Astrocyte (in vitro differentiated cells and primary cell): ENCODE data around the gene PLEKHH3. TPM values are rescaled to one million over a fixed set of nuclear protein-coding genes. Genes with fewer than 3 reads are reported as not detected.

ENCODE experiments used
- DNase-seq: peaks from one replicate; pipeline ENCODE4 v3.0.0-alpha.2; 2010; ENCODE audit warnings: low read depth
- FAIRE-seq: peaks from 2 replicates; lab custom pipeline; 2011; peaks lifted over from hg19 to GRCh38; lab: Jason Lieb, UNC
- H2AFZ ChIP-seq: 2 replicates; pipeline ENCODE4 v1.6.0; 2012; ENCODE audit warnings: low read depth, low read length, inconsistent platforms
- H3K27ac ChIP-seq: 2 replicates; pipeline ENCODE4 v1.5.1; 2011; ENCODE audit warnings: low read depth, low read length, inconsistent platforms
- H3K27me3 ChIP-seq: 2 replicates; pipeline ENCODE4 v1.6.0; 2011; ENCODE audit warnings: low read length, inconsistent platforms; ENCODE audit not compliant: insufficient read depth
- H3K36me3 ChIP-seq: 2 replicates; pipeline ENCODE4 v1.5.1; 2011; ENCODE audit warnings: low read length, inconsistent platforms; ENCODE audit not compliant: insufficient read depth
- H3K4me1 ChIP-seq: 2 replicates; pipeline ENCODE4 v1.5.1; 2011; ENCODE audit warnings: low read length, inconsistent platforms; ENCODE audit not compliant: insufficient read depth
- H3K4me2 ChIP-seq: 2 replicates; pipeline ENCODE4 v1.6.0; 2012; ENCODE audit warnings: low read length, inconsistent platforms
- H3K4me3 ChIP-seq: 2 replicates; pipeline ENCODE4 v1.5.1; 2011; ENCODE audit warnings: low read depth, mild to moderate bottlenecking, low read length, inconsistent platforms; ENCODE audit not compliant: insufficient read depth
- H3K79me2 ChIP-seq: 2 replicates; pipeline ENCODE4 v1.6.0; 2012; ENCODE audit warnings: mild to moderate bottlenecking, low read length, inconsistent platforms; ENCODE audit not compliant: insufficient read depth
- H3K9ac ChIP-seq: 2 replicates; pipeline ENCODE4 v1.6.0; 2012; ENCODE audit warnings: mild to moderate bottlenecking, low read length, inconsistent platforms
- H3K9me3 ChIP-seq: 2 replicates; pipeline ENCODE4 v1.5.1; 2012; ENCODE audit warnings: low read depth, mild to moderate bottlenecking, low read length, inconsistent platforms; ENCODE audit not compliant: insufficient read depth
- H4K20me1 ChIP-seq: 2 replicates; pipeline ENCODE4 v1.6.0; 2012; ENCODE audit warnings: low read length, inconsistent platforms; ENCODE audit not compliant: insufficient read depth
- H3K27ac Mint-ChIP-seq: one replicate; pipeline ENCODE4 v1.8.0; 2021; ENCODE audit warnings: mild to moderate bottlenecking, mixed read lengths; ENCODE audit not compliant: unreplicated experiment
- H3K27me3 Mint-ChIP-seq: one replicate; pipeline ENCODE4 v1.8.0; 2021; ENCODE audit warnings: low read depth, mixed read lengths; ENCODE audit not compliant: unreplicated experiment
- H3K36me3 Mint-ChIP-seq: one replicate; pipeline ENCODE4 v1.8.0; 2021; ENCODE audit warnings: low read depth, mixed read lengths; ENCODE audit not compliant: unreplicated experiment
- H3K4me1 Mint-ChIP-seq: one replicate; pipeline ENCODE4 v1.8.0; 2021; ENCODE audit warnings: low read depth, mixed read lengths; ENCODE audit not compliant: unreplicated experiment
- H3K4me3 Mint-ChIP-seq: one replicate; pipeline ENCODE4 v1.8.0; 2021; ENCODE audit warnings: mild to moderate bottlenecking, moderate library complexity, mixed read lengths; ENCODE audit not compliant: unreplicated experiment
- H3K9me3 Mint-ChIP-seq: one replicate; pipeline ENCODE4 v1.8.0; 2021; ENCODE audit warnings: mild to moderate bottlenecking, mixed read lengths; ENCODE audit not compliant: unreplicated experiment
- EZH2 ChIP-seq: IDR thresholded peaks from 2 replicates; pipeline ENCODE4 v1.6.1; 2012; ENCODE audit warnings: mild to moderate bottlenecking, low read length, inconsistent platforms; ENCODE audit not compliant: insufficient read depth
- total RNA-seq: library from RNA; stranded (reverse); gene quantifications from 2 replicates; pipeline ENCODE4 v1.2.1, GENCODE V29; 2021
- TF ChIP-seq, protein P1 (sequence below): IDR thresholded peaks from 2 replicates; pipeline ENCODE4 v1.5.1; 2011; ENCODE audit warnings: low read depth, mild to moderate bottlenecking, inconsistent platforms, low read length, moderate library complexity; ENCODE audit not compliant: insufficient read depth

Gene PLEKHH3
- total RNA-seq, 1 donor from 2014 or later: 14.5 TPM

DNA sequence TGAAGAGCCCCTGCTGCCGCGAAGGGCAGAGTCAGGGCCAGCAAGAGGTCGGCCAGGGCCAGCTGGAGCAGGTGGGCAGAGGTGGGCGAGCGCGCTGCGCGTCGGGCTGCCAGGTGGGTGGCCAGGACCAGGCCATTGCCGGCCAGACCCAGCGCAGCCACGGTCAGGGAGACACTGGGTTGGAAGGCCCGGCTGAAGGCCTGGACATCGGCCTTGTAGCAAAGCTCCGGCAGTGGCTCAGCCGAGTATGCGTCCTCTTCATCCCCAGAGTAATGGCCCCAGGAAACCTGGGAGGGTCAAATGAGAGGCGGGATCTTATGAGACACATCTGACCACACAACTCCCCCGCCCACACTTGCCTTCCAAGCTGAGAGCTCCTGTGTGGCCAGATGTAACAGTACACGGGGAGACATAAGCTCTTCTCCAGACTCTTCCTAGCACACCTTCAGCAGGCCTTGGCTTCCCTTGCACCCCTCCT is 3.6 kb upstream of the PLEKHH3 start:
- no peak for FAIRE-seq
- peaks cover 15% of the 10 kb centered on the region for H3K4me1 Mint-ChIP-seq

DNA sequence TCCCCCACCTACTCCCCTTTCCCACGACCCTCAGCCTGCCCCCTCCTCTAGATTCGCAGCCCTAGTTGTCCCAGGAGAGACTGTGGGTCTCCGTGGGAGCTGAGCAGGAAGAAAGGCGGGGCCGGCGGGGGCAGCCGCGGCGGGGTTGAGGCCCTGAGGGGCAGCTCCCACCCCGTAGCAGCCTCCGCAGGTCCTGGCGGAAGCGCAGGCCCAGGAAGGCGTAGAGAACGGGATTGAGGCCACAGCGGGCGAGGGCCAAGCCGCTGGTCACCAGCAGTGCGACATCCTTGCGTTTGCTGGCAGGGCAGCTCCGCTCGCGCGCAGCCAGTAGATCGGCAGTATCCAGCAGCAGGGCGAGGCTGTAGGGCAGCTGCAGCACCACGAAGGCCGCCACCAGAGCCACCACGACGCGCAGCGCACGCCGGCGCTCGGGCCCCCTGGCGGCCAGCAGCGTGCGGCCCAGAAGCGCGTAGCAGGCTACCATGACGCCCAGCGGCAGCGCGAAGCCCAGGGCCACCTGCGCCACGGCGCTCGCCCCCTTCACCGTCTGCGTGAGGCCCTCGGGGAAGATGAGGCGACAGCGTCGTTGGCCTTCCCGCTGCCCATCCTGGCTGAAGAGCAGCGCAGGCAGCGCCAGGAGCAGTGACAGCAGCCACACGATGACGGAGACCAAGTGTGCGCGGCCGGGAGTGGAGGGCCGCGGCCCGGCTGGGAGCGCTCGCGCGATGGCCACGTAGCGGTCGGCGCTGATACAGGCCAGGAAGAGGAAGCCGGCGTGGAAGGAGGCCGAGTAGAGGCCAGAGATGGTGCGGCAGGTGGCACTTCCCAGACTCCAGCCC is 2.9 kb upstream of the PLEKHH3 start:
- Histone ChIP-seq H3K79me2 (peaks cover 17% of the 10 kb centered on the region), H3K9ac (peak overlapping the region; percentile 57), H3K4me2 (peak overlapping the region; percentile 87), H3K27me3 (peaks cover 7% of the 10 kb centered on the region), H3K9me3 (no peaks in the 10 kb centered on the region), H3K27ac (peak overlapping the region; percentile 31), H3K4me1 (peaks cover 52% of the 10 kb centered on the region), H3K36me3 (no peaks in the 10 kb centered on the region), H3K4me3 (no peak overlapping the region), H2AFZ (peak overlapping the region; percentile 85), H4K20me1 (peaks cover 19% of the 10 kb centered on the region)
- FAIRE-seq (no peak), DNase-seq (peak; percentile 65)
- Mint-ChIP-seq H3K9me3 (no peaks in the 10 kb centered on the region), H3K27me3 (no peaks in the 10 kb centered on the region), H3K4me1 (peaks cover 15% of the 10 kb centered on the region), H3K36me3 (peaks cover 1% of the 10 kb centered on the region), H3K27ac (peak overlapping the region; percentile 72), H3K4me3 (peak overlapping the region; percentile 60)
- TF ChIP-seq, protein P1, sequence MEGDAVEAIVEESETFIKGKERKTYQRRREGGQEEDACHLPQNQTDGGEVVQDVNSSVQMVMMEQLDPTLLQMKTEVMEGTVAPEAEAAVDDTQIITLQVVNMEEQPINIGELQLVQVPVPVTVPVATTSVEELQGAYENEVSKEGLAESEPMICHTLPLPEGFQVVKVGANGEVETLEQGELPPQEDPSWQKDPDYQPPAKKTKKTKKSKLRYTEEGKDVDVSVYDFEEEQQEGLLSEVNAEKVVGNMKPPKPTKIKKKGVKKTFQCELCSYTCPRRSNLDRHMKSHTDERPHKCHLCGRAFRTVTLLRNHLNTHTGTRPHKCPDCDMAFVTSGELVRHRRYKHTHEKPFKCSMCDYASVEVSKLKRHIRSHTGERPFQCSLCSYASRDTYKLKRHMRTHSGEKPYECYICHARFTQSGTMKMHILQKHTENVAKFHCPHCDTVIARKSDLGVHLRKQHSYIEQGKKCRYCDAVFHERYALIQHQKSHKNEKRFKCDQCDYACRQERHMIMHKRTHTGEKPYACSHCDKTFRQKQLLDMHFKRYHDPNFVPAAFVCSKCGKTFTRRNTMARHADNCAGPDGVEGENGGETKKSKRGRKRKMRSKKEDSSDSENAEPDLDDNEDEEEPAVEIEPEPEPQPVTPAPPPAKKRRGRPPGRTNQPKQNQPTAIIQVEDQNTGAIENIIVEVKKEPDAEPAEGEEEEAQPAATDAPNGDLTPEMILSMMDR: peak; percentile 33
- peak; percentile 29 for TF ChIP-seq EZH2

More for the DNA sequence above, 3.6 kb upstream of the PLEKHH3 start:
- Histone ChIP-seq H3K79me2 (peaks cover 12% of the 10 kb centered on the region), H3K4me2 (peak overlapping the region; percentile 87), H4K20me1 (peaks cover 14% of the 10 kb centered on the region), H3K4me1 (peaks cover 48% of the 10 kb centered on the region), H3K36me3 (no peaks in the 10 kb centered on the region), H3K9me3 (peaks cover 5% of the 10 kb centered on the region), H3K27ac (no peak overlapping the region), H3K27me3 (peaks cover 11% of the 10 kb centered on the region), H2AFZ (peak overlapping the region; percentile 85), H3K9ac (peak overlapping the region; percentile 57), H3K4me3 (no peak overlapping the region)
- peaks cover 1% of the 10 kb centered on the region for H3K36me3 Mint-ChIP-seq
- H3K9me3 Mint-ChIP-seq: no peaks in the 10 kb centered on the region
- peak overlapping the region; percentile 36 for H3K4me3 Mint-ChIP-seq
- H3K27ac Mint-ChIP-seq: peak overlapping the region; percentile 88
- no peaks in the 10 kb centered on the region for H3K27me3 Mint-ChIP-seq
- DNase-seq: no peak
- TF ChIP-seq, protein P1: no peak
- peak; percentile 24 for TF ChIP-seq EZH2
